Stimulated activated CD4-positive, alpha-beta T cell treated with anti-CD3 and anti-CD28 coated beads, Interleukin-15, amount 100 ng/mL, for 24 hours (primary cell): Measurements from ENCODE around the gene FLNA.
"Not testable (repeated sequence)": the region's sequence is repeated elsewhere in the genome, so short reads cannot be mapped to it uniquely, and the experiment has no call there.

Experiments
- DNase-seq: peaks from one replicate; pipeline ENCODE4 v3.0.0-alpha.2; 2020

Gene FLNA

GRCh38 chrX:154399527-154400368 is 25.3 kb upstream of the FLNA start:
- peak; percentile 48 for DNase-seq

GRCh38 chrX:154398668-154399526 is 24.5 kb upstream of the FLNA start:
- peak; percentile 81 for DNase-seq

- DNase-seq, result peak; percentile 92
These were observed 23.6 kb upstream of the FLNA start, which contains the start of gene RPL10 for GRCh38 chrX:154397888-154398667. Gene RPL10 (plus strand): TSS chrX:154398377. CDS start chrX:154398520, 143 bp downstream.

DNA sequence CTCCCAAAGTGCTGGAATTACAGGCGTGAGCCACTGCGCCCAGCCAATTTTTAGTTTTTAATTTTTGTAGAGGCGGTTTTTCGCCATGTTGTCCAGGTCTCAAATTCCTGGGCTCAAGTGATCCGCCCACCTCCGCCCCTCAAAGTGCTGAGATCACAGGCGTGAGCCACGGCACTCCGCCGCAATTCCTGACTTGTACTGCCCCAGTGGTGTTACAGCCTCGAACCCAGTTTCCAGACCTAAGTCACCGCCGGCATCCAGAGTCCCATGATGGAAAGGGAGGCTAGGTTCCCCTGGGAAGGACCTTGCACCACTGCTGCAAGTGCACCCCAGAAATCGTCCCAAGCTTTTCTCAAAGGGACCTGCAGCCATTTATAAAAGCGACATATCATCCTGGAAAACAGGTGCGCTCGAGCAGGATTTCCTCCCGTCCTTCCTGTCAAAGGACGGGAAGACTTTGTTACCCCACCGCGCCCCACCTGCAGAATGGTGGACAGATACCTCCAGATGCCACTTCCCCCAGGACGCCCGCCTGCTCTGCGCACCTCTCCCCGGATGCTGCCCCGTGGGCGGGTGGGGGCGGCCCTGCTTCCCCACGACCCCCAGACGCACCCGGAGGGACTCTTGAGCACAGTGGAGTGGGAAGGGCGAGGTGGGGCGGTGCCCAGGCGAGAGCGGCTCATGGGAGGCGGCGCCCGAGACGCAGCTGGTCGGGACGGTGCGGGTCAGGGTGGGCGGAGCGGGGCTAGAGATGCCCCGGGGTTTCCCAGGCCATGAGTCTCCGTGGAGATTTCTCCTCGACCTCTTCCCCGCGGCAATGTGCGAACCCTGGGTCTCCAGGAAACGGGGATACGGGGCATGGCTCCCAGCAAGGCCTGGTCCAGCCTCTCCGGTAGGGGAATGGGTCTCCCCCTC is 22.8 kb upstream of the FLNA start:
- peak; percentile 84 for DNase-seq

DNA sequence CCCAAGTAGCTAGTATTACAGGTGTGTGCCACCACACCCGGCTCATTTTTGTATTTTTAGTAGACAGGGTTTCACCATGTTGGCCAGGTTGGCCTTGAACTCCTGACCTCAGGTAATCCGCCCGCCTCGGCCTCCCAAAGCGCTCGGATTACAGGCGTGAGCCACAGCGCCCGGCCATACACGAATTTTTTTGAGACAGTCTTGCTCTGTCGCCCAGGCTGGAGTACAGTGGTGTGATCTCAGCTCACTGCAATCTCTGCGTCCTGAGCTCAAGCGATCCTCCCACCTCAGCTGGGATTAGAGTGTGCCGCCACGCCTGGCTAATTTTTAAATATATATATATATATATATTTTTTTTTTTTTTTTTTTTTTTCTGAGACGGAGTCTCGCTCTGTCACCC is 21.9 kb upstream of the FLNA start:
- not testable (repeated sequence) for DNase-seq

- DNase-seq, result not testable (repeated sequence)
These were observed 15.6 kb upstream of the FLNA start for GRCh38 chrX:154389812-154390747.

DNA sequence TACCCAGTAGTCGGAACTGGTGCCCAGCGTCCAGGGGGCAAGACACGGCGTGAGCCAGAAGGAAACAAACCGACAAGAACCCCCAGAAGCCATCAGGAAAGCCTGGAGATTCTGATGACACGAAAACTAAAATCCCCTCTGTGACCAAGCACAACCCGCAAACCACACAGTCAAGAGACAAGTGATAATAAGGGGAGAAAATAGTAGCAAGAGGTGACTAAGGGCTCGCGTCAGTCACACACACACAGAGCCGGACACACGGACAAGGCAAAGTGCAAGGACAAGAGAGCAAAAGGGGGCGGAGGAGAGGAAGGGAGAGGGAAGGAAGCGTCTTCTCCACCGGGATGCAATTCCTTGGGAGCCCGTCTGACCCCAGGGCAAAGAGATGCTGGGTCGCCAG is 14.2 kb upstream of the FLNA start:
- not testable (repeated sequence) for DNase-seq

- DNase-seq, result not testable (repeated sequence)
These were observed 13.7 kb upstream of the FLNA start for GRCh38 chrX:154388094-154388493.

DNA sequence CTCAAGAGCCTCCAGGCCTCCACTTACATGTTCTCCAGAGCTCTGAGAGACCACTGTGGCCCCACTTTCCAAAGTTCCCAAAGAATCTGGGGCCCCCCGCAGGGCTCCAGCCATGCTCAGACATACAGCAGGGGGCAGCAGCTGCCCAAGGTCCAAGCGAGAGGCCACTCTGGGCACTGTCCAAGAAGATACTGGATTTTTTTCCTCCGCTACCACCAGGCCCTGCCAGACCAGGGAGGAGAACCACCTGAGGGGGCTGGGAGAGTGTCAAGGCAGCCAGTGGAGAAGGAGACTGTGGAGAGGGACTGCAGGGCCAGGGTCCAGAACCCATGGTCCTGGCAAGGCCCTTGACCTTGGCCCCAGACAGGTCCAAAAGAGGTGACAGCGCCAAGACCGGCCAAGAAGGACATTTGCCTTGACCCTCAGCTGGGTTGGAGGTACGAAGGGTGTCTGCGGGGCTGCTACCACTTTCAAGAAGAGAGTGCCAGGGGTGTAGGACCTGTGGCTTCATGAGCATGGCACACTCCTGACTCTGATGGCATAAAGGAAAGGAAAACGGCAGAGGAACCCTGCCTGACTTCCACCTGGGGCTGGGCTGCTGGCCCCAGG is 10.0 kb upstream of the FLNA start:
- no peak for DNase-seq

DNA sequence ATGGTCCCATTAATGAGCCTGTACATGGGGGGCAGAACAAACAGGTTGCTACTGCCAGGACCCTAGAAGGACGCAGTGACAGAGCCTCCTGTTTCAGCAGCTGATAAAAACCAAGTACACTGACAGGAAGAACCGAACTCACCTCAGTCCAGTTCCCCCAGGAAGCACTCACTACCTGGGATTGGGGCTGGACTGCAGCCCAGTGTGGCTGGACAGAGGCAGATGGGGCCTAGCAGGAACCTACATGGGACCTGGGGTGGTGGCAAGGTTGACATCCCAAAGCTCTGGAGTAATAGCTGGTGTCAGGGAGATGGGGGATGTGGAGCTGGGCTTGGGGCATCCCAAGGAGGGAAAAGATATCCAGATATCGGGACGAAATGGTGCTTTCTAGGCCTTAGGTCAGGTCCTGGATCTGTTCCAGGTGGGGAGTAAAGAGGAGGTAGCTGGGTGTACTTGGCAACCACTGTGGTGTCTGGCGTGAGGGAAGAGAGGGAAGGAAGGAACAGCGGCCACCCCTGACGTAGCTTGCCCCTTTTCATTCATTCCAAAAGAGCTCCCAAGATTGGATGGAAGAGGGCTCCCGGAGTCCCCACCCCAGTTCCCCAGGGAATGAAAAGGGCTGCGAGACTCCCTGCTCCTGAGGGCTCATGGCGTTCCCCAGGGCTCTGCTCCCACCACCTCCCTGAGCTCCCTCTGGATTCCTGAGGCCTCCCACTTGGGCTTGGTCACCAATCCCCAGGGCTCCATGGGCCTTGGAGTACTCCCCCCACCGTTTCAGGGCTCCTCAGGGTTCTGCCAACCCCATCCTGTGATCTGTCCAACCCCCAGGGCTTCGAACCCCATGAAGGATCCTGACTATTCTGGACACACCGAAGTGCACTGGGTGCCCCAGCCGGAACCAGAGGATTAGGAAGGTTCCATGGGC is 9.2 kb upstream of the FLNA start:
- no peak for DNase-seq

- no peak for DNase-seq
These were observed 8.1 kb upstream of the FLNA start for GRCh38 chrX:154382483-154383069.

GRCh38 chrX:154381271-154381670 is 6.8 kb upstream of the FLNA start:
- no peak for DNase-seq

- DNase-seq, result no peak
These were observed 6.4 kb upstream of the FLNA start for GRCh38 chrX:154380787-154381186.

DNA sequence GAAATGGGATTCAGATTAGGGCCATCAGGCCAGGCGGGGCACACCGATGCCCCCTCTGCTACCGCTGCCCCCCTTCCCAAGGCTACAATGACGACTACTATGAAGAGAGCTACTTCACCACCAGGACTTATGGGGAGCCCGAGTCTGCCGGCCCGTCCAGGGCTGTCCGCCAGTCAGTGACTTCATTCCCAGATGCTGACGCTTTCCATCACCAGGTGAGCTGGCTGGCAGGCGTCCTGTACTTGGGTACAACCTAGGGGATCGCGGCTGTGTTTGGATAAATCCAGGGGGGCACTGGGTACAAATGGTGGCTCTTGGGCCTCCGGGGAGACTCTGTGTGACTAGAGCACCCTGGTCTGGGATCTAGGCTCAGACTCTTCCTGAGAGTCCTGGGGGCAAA is 5.7 kb upstream of the FLNA start:
- DNase-seq, result no peak

DNA sequence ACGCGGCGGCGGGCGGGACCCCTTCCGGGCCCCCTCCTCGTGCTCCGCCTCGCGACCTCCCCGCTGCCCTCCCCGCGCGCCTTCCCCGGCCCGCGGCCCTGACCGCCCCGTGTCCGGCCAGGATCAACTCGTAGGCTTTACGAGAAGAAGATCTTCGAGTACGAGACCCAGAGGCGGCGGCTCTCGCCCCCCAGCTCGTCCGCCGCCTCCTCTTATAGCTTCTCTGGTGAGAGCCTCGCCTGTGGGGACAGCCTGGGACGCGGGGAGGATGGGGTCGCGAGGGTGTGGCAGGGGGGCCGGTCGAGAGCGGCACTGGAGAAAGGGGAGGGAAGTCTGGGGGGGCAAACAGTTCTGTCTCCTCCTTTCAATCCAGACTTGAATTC is 5.1 kb upstream of the FLNA start:
- no peak for DNase-seq

GRCh38 chrX:154378799-154379568 is 4.5 kb upstream of the FLNA start, which contains the start of gene EMD:
Gene EMD (plus strand): TSS chrX:154379295. CDS start chrX:154379485, 190 bp downstream.
- DNase-seq, result peak; percentile 95

GRCh38 chrX:154378059-154378798 is 3.8 kb upstream of the FLNA start:
- DNase-seq, result peak; percentile 96
